T-helper 1 cell treated with Interleukin-12 subunit alpha and Interleukin-12 subunit beta and Interleukin-4 antibody, amounts not matched to agents 30 μg/mL and 1 μg/mL, for 36 hours (primary cell): ENCODE measurements around the gene IL7R.
A peak's percentile ranks its signal among the peaks of the same experiment; 100 is the strongest.

Experiments
- H3K27ac Mint-ChIP-seq: one replicate; pipeline ENCODE4 v1.8.0; 2021; ENCODE audit warnings: mild to moderate bottlenecking, mixed read lengths
- H3K27me3 Mint-ChIP-seq: one replicate; pipeline ENCODE4 v1.8.0; 2021; ENCODE audit warnings: low read depth, mixed read lengths
- H3K36me3 Mint-ChIP-seq: one replicate; pipeline ENCODE4 v1.8.0; 2021; ENCODE audit warnings: low read depth, mixed read lengths
- H3K4me1 Mint-ChIP-seq: one replicate; pipeline ENCODE4 v1.8.0; 2021; ENCODE audit warnings: low read depth, mixed read lengths
- H3K4me3 Mint-ChIP-seq: one replicate; pipeline ENCODE4 v1.8.0; 2021; ENCODE audit warnings: mild to moderate bottlenecking, moderate library complexity, mixed read lengths
- H3K9me3 Mint-ChIP-seq: one replicate; pipeline ENCODE4 v1.8.0; 2021; ENCODE audit warnings: mixed read lengths

Gene IL7R

GRCh38 chr5:35856765-35857351 is at the start of gene IL7R:
TSS of gene IL7R (plus strand) at chr5:35856891. CDS start at chr5:35856978, 87 bp downstream.
- peaks cover 73% of the 10 kb centered on the region for H3K4me1 Mint-ChIP-seq
- no peaks in the 10 kb centered on the region for H3K27me3 Mint-ChIP-seq
- no peaks in the 10 kb centered on the region for H3K9me3 Mint-ChIP-seq
- peak within 1 kb of the TSS; percentile 98 for H3K27ac Mint-ChIP-seq
- H3K36me3 Mint-ChIP-seq, result peaks cover 47% of the 10 kb centered on the region
- peak within 1 kb of the TSS; percentile 85 for H3K4me3 Mint-ChIP-seq

DNA sequence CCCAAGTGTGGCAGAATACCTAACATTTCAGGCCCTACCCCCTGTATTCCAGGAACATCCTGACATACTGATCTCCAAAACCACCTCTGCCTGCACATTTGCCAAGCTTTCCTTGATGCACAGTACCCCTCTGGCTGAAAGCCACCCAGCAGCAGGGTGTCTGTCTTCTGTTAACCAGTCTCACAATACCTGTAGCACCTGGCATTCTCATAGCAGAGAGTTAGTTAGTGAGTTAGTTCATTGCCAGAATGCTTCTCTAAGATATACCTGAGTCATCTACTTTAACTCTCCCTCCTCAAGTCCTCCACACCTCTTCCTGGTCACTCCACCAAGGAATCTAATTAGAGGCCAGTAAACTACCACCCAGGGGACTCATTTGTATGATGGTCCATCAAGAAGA is 46.1 kb upstream of the IL7R start:
- Mint-ChIP-seq H3K27ac (peak overlapping the region; percentile 92), H3K4me1 (peaks cover 40% of the 10 kb centered on the region), H3K36me3 (peaks cover 7% of the 10 kb centered on the region), H3K27me3 (peaks cover 3% of the 10 kb centered on the region), H3K9me3 (no peaks in the 10 kb centered on the region), H3K4me3 (peak overlapping the region; percentile 59)

DNA sequence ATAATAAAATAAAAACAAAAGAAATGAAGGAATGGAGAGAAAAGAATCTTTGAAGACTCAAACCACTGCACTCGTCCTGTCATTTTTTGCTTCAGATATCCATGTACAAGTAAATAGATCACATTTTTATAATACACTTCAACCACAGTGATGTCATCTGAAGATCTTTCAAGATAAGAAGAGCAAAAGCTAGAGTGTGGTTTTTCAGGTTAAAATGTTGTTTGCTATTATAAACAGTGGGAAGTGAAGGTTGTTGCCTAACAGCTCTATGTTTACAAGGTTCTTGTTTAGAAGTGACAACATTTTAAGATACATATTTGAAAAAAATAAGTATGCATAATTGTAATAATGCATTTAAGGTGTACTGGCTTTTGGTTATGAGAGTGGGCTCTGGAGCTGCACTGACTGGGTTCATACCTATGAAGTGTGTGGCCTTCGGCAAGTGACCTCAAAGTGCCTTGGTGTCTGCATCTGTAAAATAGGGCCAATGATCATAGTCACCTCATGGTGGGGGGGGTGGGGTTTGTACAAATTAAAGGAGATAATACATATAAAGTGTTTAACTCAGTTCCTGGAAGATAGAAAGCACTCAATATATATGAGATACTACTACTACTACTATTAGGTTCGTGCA is 45.5 kb upstream of the IL7R start:
- Mint-ChIP-seq H3K27me3 (peaks cover 3% of the 10 kb centered on the region), H3K9me3 (no peaks in the 10 kb centered on the region), H3K36me3 (peaks cover 7% of the 10 kb centered on the region), H3K4me1 (peaks cover 40% of the 10 kb centered on the region), H3K4me3 (peak overlapping the region; percentile 69), H3K27ac (peak overlapping the region; percentile 99)

DNA sequence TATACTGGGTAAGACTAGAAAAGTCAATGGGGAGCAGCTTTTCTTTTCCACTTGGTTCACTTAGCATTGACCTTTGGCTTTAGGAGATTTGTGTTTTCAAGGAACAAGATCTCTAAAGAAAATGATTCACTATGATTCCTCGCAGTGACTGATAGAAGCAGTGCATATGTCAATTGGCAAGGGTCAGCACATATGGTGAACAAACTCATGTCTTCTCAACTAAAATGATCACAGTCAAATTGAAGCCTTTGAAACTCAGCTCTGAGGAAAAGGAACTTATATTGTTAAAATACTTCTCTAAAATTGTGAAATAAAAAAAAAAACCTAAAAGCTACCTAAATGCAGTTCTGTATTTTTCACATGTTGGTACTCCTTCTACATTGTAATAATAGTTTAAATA is 43.2 kb upstream of the IL7R start:
- Mint-ChIP-seq H3K4me3 (no peak overlapping the region), H3K4me1 (peaks cover 31% of the 10 kb centered on the region), H3K9me3 (no peaks in the 10 kb centered on the region), H3K27me3 (no peaks in the 10 kb centered on the region), H3K36me3 (peaks cover 5% of the 10 kb centered on the region), H3K27ac (no peak overlapping the region)

DNA sequence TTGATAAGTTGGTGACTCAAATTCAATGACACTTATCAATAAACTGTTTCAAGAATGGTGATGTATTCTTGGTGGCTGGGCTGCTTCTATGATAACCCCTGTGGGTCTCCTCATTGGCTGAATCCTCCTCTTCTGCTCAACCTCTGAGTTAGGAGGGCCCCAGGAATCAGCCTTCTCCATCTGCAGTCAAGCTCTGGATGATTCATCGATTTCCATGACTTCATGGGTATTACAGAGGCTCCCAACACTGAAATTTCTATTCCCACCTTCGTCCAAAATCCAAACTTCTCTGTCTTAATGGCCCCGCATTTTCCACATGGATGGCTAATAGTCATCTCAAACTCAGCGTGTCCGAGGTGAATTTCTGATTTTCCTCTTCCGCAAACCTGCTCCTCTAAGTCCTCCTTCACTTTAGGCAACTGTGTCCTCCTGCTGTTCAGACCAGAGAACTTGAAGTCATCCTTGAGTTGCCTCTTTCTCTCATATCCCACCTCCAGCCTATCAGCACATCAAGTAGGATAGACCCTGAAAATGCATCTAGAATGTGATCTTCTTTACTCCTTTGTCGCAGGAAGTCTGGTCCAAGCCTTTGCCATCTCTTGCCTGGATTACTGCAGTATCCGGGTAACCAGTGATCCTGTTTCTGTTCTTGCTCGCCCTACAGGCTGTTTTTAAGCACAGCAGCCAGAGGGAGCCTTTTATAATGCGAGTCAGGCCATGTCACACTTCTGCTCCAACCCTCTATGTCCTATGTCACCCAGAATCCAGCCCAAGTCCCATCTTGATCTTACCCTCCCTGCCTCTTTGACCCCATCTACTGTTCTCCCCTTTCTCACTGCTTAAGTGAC is 41.4 kb upstream of the IL7R start:
- H3K4me3 Mint-ChIP-seq, result no peak overlapping the region
- peaks cover 5% of the 10 kb centered on the region for H3K9me3 Mint-ChIP-seq
- peaks cover 32% of the 10 kb centered on the region for H3K4me1 Mint-ChIP-seq
- no peak overlapping the region for H3K27ac Mint-ChIP-seq
- peaks cover 8% of the 10 kb centered on the region for H3K36me3 Mint-ChIP-seq
- H3K27me3 Mint-ChIP-seq, result no peaks in the 10 kb centered on the region

DNA sequence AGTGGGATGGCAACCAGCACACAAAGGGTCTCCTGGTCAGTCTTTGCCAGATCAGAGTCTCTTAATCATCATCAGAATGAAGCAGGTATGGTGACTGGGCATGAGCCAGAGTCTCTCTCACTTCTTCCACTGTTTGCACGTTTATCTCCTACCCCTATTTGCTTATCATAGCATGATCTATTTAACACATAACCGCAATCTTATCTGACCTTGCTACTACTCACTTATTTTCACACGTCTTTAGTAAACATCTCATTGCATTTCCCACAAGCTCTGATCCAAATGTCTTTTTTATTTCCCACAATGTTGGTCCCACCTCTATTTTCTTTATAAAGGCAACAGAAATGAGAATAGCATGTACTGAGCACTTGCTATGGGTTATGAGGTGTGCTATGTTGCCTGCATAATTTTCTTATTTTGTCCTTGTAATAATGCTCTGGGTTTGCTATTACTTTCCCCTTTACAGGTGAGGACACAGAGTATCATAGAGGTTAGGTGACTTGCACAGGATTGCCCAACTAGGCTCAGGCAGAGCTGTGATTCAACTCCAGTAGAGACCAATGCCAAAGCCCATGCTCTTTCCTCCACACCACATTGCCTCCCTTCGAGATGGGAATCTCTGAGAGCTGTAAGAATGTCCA is 39.7 kb upstream of the IL7R start:
- Mint-ChIP-seq H3K4me3 (no peak overlapping the region), H3K36me3 (peaks cover 6% of the 10 kb centered on the region), H3K4me1 (peaks cover 37% of the 10 kb centered on the region), H3K27me3 (no peaks in the 10 kb centered on the region), H3K9me3 (peaks cover 5% of the 10 kb centered on the region), H3K27ac (no peak overlapping the region)

DNA sequence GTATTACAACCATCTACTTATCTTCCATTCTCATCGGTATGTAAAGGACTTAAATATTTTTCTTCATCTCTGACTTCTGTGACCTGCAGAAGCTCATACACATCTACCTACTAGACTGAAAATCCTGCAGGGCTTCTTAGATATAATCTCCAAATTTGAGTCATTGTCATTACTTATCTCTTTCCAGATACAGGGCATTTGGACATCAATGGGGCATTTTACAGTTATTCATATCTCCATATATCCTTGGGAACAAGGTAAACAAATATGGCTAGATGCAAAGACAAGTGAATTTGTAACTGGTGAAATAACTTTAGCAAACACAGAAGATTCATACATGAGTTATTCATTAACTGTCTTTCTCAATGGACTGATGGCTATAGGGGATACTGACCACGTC is 37.7 kb upstream of the IL7R start:
- Mint-ChIP-seq H3K4me1 (peaks cover 52% of the 10 kb centered on the region), H3K9me3 (peaks cover 5% of the 10 kb centered on the region), H3K27ac (peak overlapping the region; percentile 5), H3K4me3 (peak overlapping the region; percentile 21), H3K27me3 (no peaks in the 10 kb centered on the region), H3K36me3 (peaks cover 6% of the 10 kb centered on the region)

DNA sequence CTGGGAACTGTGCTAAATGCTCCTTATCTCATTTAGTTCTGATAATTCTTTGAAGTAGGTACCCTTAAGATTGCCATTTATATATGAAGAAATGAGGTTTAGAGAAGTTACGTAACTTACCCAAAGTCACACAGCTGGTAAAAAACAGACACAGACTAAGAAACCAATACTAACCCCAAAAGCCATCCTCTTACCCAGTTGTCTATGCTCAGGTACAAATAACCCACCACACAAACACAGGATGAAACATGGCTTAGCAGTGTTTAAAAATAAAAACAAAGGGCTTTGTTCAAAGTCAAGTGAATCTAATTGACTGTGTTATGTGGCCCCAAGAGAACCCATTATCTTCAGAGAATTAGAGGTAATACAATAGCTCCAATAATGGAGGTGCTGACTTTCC is 37.0 kb upstream of the IL7R start:
- peak overlapping the region; percentile 8 for H3K27ac Mint-ChIP-seq
- peaks cover 8% of the 10 kb centered on the region for H3K36me3 Mint-ChIP-seq
- H3K4me1 Mint-ChIP-seq, result peaks cover 53% of the 10 kb centered on the region
- H3K9me3 Mint-ChIP-seq, result peaks cover 5% of the 10 kb centered on the region
- no peak overlapping the region for H3K4me3 Mint-ChIP-seq
- no peaks in the 10 kb centered on the region for H3K27me3 Mint-ChIP-seq

- H3K4me1 Mint-ChIP-seq, result peaks cover 60% of the 10 kb centered on the region
- H3K27ac Mint-ChIP-seq, result peak overlapping the region; percentile 26
- no peak overlapping the region for H3K4me3 Mint-ChIP-seq
- H3K9me3 Mint-ChIP-seq, result peaks cover 5% of the 10 kb centered on the region
- no peaks in the 10 kb centered on the region for H3K27me3 Mint-ChIP-seq
- peaks cover 8% of the 10 kb centered on the region for H3K36me3 Mint-ChIP-seq
These were observed 36.0 kb upstream of the IL7R start for GRCh38 chr5:35820735-35821134.

- H3K36me3 Mint-ChIP-seq, result peaks cover 8% of the 10 kb centered on the region
- peak overlapping the region; percentile 84 for H3K27ac Mint-ChIP-seq
- no peaks in the 10 kb centered on the region for H3K27me3 Mint-ChIP-seq
- peaks cover 68% of the 10 kb centered on the region for H3K4me1 Mint-ChIP-seq
- peaks cover 5% of the 10 kb centered on the region for H3K9me3 Mint-ChIP-seq
- H3K4me3 Mint-ChIP-seq, result no peak overlapping the region
These were observed 35.2 kb upstream of the IL7R start for GRCh38 chr5:35821513-35821912.

GRCh38 chr5:35822511-35822910 is 34.2 kb upstream of the IL7R start:
- H3K36me3 Mint-ChIP-seq, result peaks cover 8% of the 10 kb centered on the region
- peak overlapping the region; percentile 57 for H3K4me3 Mint-ChIP-seq
- H3K27ac Mint-ChIP-seq, result peak overlapping the region; percentile 84
- peaks cover 5% of the 10 kb centered on the region for H3K9me3 Mint-ChIP-seq
- no peaks in the 10 kb centered on the region for H3K27me3 Mint-ChIP-seq
- H3K4me1 Mint-ChIP-seq, result peaks cover 78% of the 10 kb centered on the region

- Mint-ChIP-seq H3K36me3 (peaks cover 8% of the 10 kb centered on the region), H3K4me1 (peaks cover 87% of the 10 kb centered on the region), H3K27me3 (no peaks in the 10 kb centered on the region), H3K9me3 (peaks cover 5% of the 10 kb centered on the region), H3K4me3 (no peak overlapping the region), H3K27ac (peak overlapping the region; percentile 84)
These were observed 33.2 kb upstream of the IL7R start for GRCh38 chr5:35823347-35824098.

DNA sequence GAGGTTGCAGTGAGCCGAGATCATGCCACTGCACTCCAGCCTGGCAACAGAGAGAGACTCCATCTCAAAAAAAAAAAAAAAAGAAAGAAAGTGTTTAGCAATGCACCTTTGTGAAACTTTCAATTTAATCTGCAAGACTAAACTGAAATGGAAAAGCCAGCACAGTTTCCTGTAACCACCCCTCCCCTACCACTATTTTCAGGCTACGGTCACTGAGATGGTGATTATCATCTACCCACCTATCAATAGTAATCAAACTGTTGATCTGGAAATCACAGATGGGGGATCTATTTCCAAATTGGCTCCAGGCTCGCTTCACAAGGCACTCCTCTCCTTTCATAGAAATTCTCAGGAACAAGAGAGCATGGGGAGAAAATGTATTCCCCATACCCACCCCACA is 30.6 kb upstream of the IL7R start:
- Mint-ChIP-seq H3K9me3 (no peaks in the 10 kb centered on the region), H3K36me3 (peaks cover 3% of the 10 kb centered on the region), H3K27ac (peak overlapping the region; percentile 84), H3K4me3 (peak overlapping the region; percentile 67), H3K4me1 (peaks cover 75% of the 10 kb centered on the region), H3K27me3 (no peaks in the 10 kb centered on the region)

- H3K9me3 Mint-ChIP-seq, result no peaks in the 10 kb centered on the region
- peaks cover 3% of the 10 kb centered on the region for H3K36me3 Mint-ChIP-seq
- peak overlapping the region; percentile 84 for H3K27ac Mint-ChIP-seq
- peaks cover 77% of the 10 kb centered on the region for H3K4me1 Mint-ChIP-seq
- no peaks in the 10 kb centered on the region for H3K27me3 Mint-ChIP-seq
- peak overlapping the region; percentile 67 for H3K4me3 Mint-ChIP-seq
These were observed 30.1 kb upstream of the IL7R start for GRCh38 chr5:35826554-35826953.
